MM.1S (cell line): ENCODE results near the gene TTC14.
A peak's percentile ranks its signal among the peaks of the same experiment; 100 is the strongest.
"Not testable (repeated sequence)": the region's sequence is repeated elsewhere in the genome, so short reads cannot be mapped to it uniquely, and the experiment has no call there.

Experiments
- DNase-seq: peaks from one replicate; pipeline ENCODE4 v3.0.0-alpha.2; 2015
- H2AFZ ChIP-seq: fragments of 300-600 bp; sonication (generic); 2 replicates; pipeline ENCODE4 v1.6.0; 2016; ENCODE audit warnings: antibody characterized with exemption, low read length
- H3F3A ChIP-seq: fragments of 300-600 bp; sonication (generic); 2 replicates; pipeline ENCODE4 v1.6.1; 2016; ENCODE audit warnings: mild to moderate bottlenecking, antibody characterized with exemption, low read length, moderate library complexity, mixed read lengths; ENCODE audit not compliant: insufficient read depth
- H3K27ac ChIP-seq: fragments of 300-600 bp; sonication (generic); 2 replicates; pipeline ENCODE4 v1.5.1; 2016; ENCODE audit warnings: mild to moderate bottlenecking, low read length
- H3K27me3 ChIP-seq: fragments of 300-600 bp; sonication (generic); replicated peaks from 2 replicates; pipeline ENCODE4 v1.6.0; 2016; ENCODE audit warnings: low read length; ENCODE audit not compliant: insufficient read depth
- H3K36me3 ChIP-seq: fragments of 300-600 bp; sonication (generic); replicated peaks from 2 replicates; pipeline ENCODE4 v1.6.1; 2016; ENCODE audit warnings: mild to moderate bottlenecking, low read length, mixed read lengths; ENCODE audit not compliant: insufficient read depth
- H3K4me1 ChIP-seq: fragments of 300-600 bp; sonication (generic); 2 replicates; pipeline ENCODE4 v1.6.1; 2016; ENCODE audit warnings: low read length, mixed read lengths
- H3K4me2 ChIP-seq: fragments of 300-600 bp; sonication (generic); 2 replicates; pipeline ENCODE4 v1.6.0; 2016; ENCODE audit warnings: low read depth, low read length
- H3K4me3 ChIP-seq: fragments of 300-600 bp; sonication (generic); 2 replicates; pipeline ENCODE4 v1.5.1; 2016; ENCODE audit warnings: low read length, mixed read lengths
- H3K79me2 ChIP-seq: fragments of 300-600 bp; sonication (generic); 2 replicates; pipeline ENCODE4 v1.6.1; 2016; ENCODE audit warnings: mixed run types, low read length, mixed read lengths
- H3K9ac ChIP-seq: fragments of 300-600 bp; sonication (generic); 2 replicates; pipeline ENCODE4 v1.6.1; 2016; ENCODE audit warnings: low read length, mixed read lengths
- H3K9me2 ChIP-seq: fragments of 300-600 bp; sonication (generic); replicated peaks from 2 replicates; pipeline ENCODE4 v1.6.1; 2016; ENCODE audit warnings: mild to moderate bottlenecking, low read length, mixed read lengths; ENCODE audit not compliant: insufficient read depth
- H3K9me3 ChIP-seq: fragments of 300-600 bp; sonication (generic); replicated peaks from 2 replicates; pipeline ENCODE4 v1.6.1; 2016; ENCODE audit warnings: mild to moderate bottlenecking, low read length, mixed read lengths; ENCODE audit not compliant: insufficient read depth
- H4K20me1 ChIP-seq: fragments of 300-600 bp; sonication (generic); 2 replicates; pipeline ENCODE4 v1.6.1; 2016; ENCODE audit warnings: mild to moderate bottlenecking, low read length, moderate library complexity, mixed read lengths; ENCODE audit not compliant: insufficient read depth
- EZH2 ChIP-seq: fragments of 300-600 bp; sonication (generic); optimal IDR thresholded peaks from 2 replicates; pipeline ENCODE3; 2017; ENCODE audit warnings: low read depth, mild to moderate bottlenecking, antibody characterized with exemption, low read length, mixed read lengths
- EZH2phosphoT487 ChIP-seq: fragments of 300-600 bp; sonication (generic); IDR thresholded peaks from 2 replicates; pipeline ENCODE4 v1.6.1; 2018; ENCODE audit warnings: antibody characterized with exemption, low read length
- TF ChIP-seq, protein P1 (sequence below): fragments of 300-600 bp; sonication (generic); IDR thresholded peaks from 2 replicates; pipeline ENCODE4 v1.5.1; 2016; ENCODE audit warnings: antibody characterized with exemption, low read length, mixed read lengths

The TTC14 gene

GRCh38 chr3:180580934-180581333 lies 21.0 kb upstream of the TTC14 start:
- Histone ChIP-seq H3K9me3 (no peaks in the 10 kb centered on the region), H2AFZ (no peak overlapping the region), H3K4me2 (no peak overlapping the region), H3F3A (no peaks in the 10 kb centered on the region), H4K20me1 (no peaks in the 10 kb centered on the region), H3K4me1 (no peaks in the 10 kb centered on the region), H3K9ac (no peak overlapping the region), H3K27ac (no peak overlapping the region), H3K27me3 (no peaks in the 10 kb centered on the region), H3K79me2 (no peaks in the 10 kb centered on the region), H3K9me2 (no peaks in the 10 kb centered on the region), H3K4me3 (no peak overlapping the region), H3K36me3 (no peaks in the 10 kb centered on the region)
- TF ChIP-seq, protein P1, sequence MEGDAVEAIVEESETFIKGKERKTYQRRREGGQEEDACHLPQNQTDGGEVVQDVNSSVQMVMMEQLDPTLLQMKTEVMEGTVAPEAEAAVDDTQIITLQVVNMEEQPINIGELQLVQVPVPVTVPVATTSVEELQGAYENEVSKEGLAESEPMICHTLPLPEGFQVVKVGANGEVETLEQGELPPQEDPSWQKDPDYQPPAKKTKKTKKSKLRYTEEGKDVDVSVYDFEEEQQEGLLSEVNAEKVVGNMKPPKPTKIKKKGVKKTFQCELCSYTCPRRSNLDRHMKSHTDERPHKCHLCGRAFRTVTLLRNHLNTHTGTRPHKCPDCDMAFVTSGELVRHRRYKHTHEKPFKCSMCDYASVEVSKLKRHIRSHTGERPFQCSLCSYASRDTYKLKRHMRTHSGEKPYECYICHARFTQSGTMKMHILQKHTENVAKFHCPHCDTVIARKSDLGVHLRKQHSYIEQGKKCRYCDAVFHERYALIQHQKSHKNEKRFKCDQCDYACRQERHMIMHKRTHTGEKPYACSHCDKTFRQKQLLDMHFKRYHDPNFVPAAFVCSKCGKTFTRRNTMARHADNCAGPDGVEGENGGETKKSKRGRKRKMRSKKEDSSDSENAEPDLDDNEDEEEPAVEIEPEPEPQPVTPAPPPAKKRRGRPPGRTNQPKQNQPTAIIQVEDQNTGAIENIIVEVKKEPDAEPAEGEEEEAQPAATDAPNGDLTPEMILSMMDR = no peak
- TF ChIP-seq EZH2 = no peak
- no peak for TF ChIP-seq EZH2phosphoT487
- DNase-seq = no peak

DNA sequence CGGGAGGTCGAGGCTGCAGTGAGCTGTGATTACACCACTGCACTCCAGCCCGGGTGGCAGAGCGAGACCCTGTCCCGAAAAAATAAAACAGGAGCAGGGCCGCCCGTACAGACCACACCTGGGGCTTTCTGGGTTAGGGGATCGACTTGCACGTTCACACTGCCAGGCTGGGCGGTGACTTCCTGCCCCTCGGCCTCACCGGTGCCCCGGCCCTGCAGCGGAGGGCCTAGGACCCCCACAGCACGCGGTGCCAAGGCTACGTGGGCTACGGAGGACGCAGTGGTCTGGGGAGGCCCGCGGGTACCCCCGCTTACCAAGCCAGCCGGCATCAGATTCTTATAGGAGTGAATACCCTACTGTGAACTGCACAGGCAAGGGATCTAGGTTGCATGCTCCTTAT lies 11.6 kb upstream of the TTC14 start:
- TF ChIP-seq EZH2 = no peak
- TF ChIP-seq, protein P1 = no peak
- TF ChIP-seq EZH2phosphoT487 = no peak
- H3F3A ChIP-seq = no peaks in the 10 kb centered on the region
- no peak overlapping the region for H3K4me3 ChIP-seq
- no peaks in the 10 kb centered on the region for H4K20me1 ChIP-seq
- H3K27me3 ChIP-seq = no peaks in the 10 kb centered on the region
- H2AFZ ChIP-seq = no peak overlapping the region
- no peak overlapping the region for H3K9ac ChIP-seq
- H3K4me1 ChIP-seq = no peaks in the 10 kb centered on the region; the same call in 1 of the 2 replicates
- no peaks in the 10 kb centered on the region for H3K36me3 ChIP-seq
- H3K79me2 ChIP-seq = no peaks in the 10 kb centered on the region
- no peak for DNase-seq
- H3K27ac ChIP-seq = no peak overlapping the region
- H3K4me2 ChIP-seq = no peak overlapping the region
- H3K9me3 ChIP-seq = no peaks in the 10 kb centered on the region
- no peaks in the 10 kb centered on the region for H3K9me2 ChIP-seq

GRCh38 chr3:180593631-180594030 lies 8.3 kb upstream of the TTC14 start:
- not testable (repeated sequence) for H2AFZ ChIP-seq

GRCh38 chr3:180594631-180595558 lies 7.1 kb upstream of the TTC14 start:
- Histone ChIP-seq H4K20me1 (no peaks in the 10 kb centered on the region), H3F3A (no peaks in the 10 kb centered on the region), H3K9me3 (no peaks in the 10 kb centered on the region), H3K27me3 (no peaks in the 10 kb centered on the region), H3K4me2 (no peak overlapping the region), H3K79me2 (no peaks in the 10 kb centered on the region), H3K27ac (no peak overlapping the region), H3K9ac (no peak overlapping the region), H3K36me3 (no peaks in the 10 kb centered on the region), H3K4me3 (no peak overlapping the region), H2AFZ (no peak overlapping the region), H3K9me2 (no peaks in the 10 kb centered on the region), H3K4me1 (no peaks in the 10 kb centered on the region; the same call in 1 of the 2 replicates)
- DNase-seq = peak; percentile 44
- TF ChIP-seq EZH2 = no peak
- TF ChIP-seq EZH2phosphoT487 = no peak
- TF ChIP-seq, protein P1 = peak; percentile 75

More at GRCh38 chr3:180593631-180594030, 8.3 kb upstream of the TTC14 start:
- H3K9me2 ChIP-seq, H3K36me3 ChIP-seq, H3K79me2 ChIP-seq, H3K4me3 ChIP-seq, H3F3A ChIP-seq, H4K20me1 ChIP-seq, DNase-seq, H3K27me3 ChIP-seq, H3K4me1 ChIP-seq, H3K9ac ChIP-seq, H3K9me3 ChIP-seq, H3K27ac ChIP-seq, H3K4me2 ChIP-seq: not testable (repeated sequence)
